Osteoblast (primary cell): Measurements from ENCODE around the gene MAP3K2. TPM values are rescaled to one million over a fixed set of nuclear protein-coding genes. Genes with fewer than 3 reads are reported as not detected.

ENCODE experiments used
- DNase-seq: peaks from one replicate; pipeline ENCODE4 v3.0.0; 2011; ENCODE audit warnings: low spot score, mixed read lengths; ENCODE audit not compliant: insufficient read length; ENCODE audit errors: missing footprints
- H2AFZ ChIP-seq: 2 replicates; pipeline ENCODE4 v1.6.0; 2011; ENCODE audit warnings: mild to moderate bottlenecking, low read length
- H3K27ac ChIP-seq: 2 replicates; pipeline ENCODE4 v1.5.1; 2011; ENCODE audit warnings: mild to moderate bottlenecking, low read depth, low read length, moderate library complexity
- H3K27me3 ChIP-seq: 2 replicates; pipeline ENCODE4 v1.6.0; 2012; ENCODE audit warnings: mild to moderate bottlenecking, control low read depth, inconsistent platforms, low read length, moderate library complexity; ENCODE audit not compliant: insufficient read depth
- H3K36me3 ChIP-seq: 2 replicates; pipeline ENCODE4 v1.5.1; 2011; ENCODE audit warnings: mild to moderate bottlenecking, low read length, control low read depth, moderate library complexity; ENCODE audit not compliant: insufficient read depth
- H3K4me1 ChIP-seq: 2 replicates; pipeline ENCODE4 v1.5.1; 2011; ENCODE audit warnings: mild to moderate bottlenecking, low read length, control low read depth, moderate library complexity; ENCODE audit not compliant: insufficient read depth
- H3K4me2 ChIP-seq: 2 replicates; pipeline ENCODE4 v1.6.0; 2011; ENCODE audit warnings: mild to moderate bottlenecking, low read length; ENCODE audit not compliant: insufficient read depth
- H3K4me3 ChIP-seq: fragments of 200-600 bp; sonication (generic); 3 replicates; pipeline ENCODE4 v1.5.1; 2012; ENCODE audit warnings: mild to moderate bottlenecking, low read length, inconsistent platforms; ENCODE audit not compliant: insufficient read depth
- H3K79me2 ChIP-seq: 2 replicates; pipeline ENCODE4 v1.6.0; 2012; ENCODE audit warnings: mild to moderate bottlenecking, low read length, control low read depth, inconsistent platforms; ENCODE audit not compliant: insufficient read depth
- H3K9me3 ChIP-seq: 2 replicates; pipeline ENCODE4 v1.5.1; 2011; ENCODE audit warnings: low read depth, low read length, control low read depth
- H4K20me1 ChIP-seq: 2 replicates; pipeline ENCODE4 v1.6.0; 2012; ENCODE audit warnings: mild to moderate bottlenecking, low read length, control low read depth; ENCODE audit not compliant: insufficient read depth
- CTCF ChIP-seq: IDR thresholded peaks from 2 replicates; pipeline ENCODE4 v1.5.1; 2011; ENCODE audit warnings: mild to moderate bottlenecking, low read depth, low read length, moderate library complexity; ENCODE audit errors: extremely low read depth
- total RNA-seq: library from RNA; depleted of rRNA; stranded (reverse); fragments of >200 nt; gene quantifications from 2 replicates; pipeline ENCODE4 v1.2.3, GENCODE V29; 2012

MAP3K2 gene
- total RNA-seq, 1 donor: 64.1 TPM

- peak; percentile 91 for DNase-seq
- Histone ChIP-seq H3K4me1 (peaks cover 7% of the 10 kb centered on the region), H3K4me2 (no peak overlapping the region), H3K27me3 (no peaks in the 10 kb centered on the region), H4K20me1 (peaks cover 62% of the 10 kb centered on the region), H3K4me3 (no peak overlapping the region), H2AFZ (no peak overlapping the region), H3K27ac (no peak overlapping the region), H3K9me3 (no peaks in the 10 kb centered on the region), H3K79me2 (peaks cover 94% of the 10 kb centered on the region), H3K36me3 (no peaks in the 10 kb centered on the region)
- TF ChIP-seq CTCF: no peak
Observed at GRCh38 chr2:127377262-127377661, 10.5 kb downstream of the MAP3K2 start.

- Histone ChIP-seq H3K4me2 (no peak overlapping the region), H3K36me3 (no peaks in the 10 kb centered on the region), H4K20me1 (peaks cover 61% of the 10 kb centered on the region), H3K4me3 (no peak overlapping the region), H3K9me3 (no peaks in the 10 kb centered on the region), H2AFZ (no peak overlapping the region), H3K79me2 (peaks cover 94% of the 10 kb centered on the region), H3K27ac (no peak overlapping the region), H3K27me3 (no peaks in the 10 kb centered on the region), H3K4me1 (peaks cover 10% of the 10 kb centered on the region)
- no peak for DNase-seq
- no peak for TF ChIP-seq CTCF
Observed at GRCh38 chr2:127376257-127376656, 11.5 kb downstream of the MAP3K2 start.

- Histone ChIP-seq H2AFZ (no peak overlapping the region), H3K4me1 (peaks cover 15% of the 10 kb centered on the region), H3K27me3 (no peaks in the 10 kb centered on the region), H4K20me1 (peaks cover 66% of the 10 kb centered on the region), H3K4me2 (no peak overlapping the region), H3K36me3 (peaks cover 5% of the 10 kb centered on the region), H3K79me2 (peaks cover 93% of the 10 kb centered on the region), H3K4me3 (no peak overlapping the region), H3K27ac (no peak overlapping the region), H3K9me3 (no peaks in the 10 kb centered on the region)
- TF ChIP-seq CTCF: no peak
- DNase-seq: no peak
Observed at GRCh38 chr2:127373362-127374083, 14.3 kb downstream of the MAP3K2 start.

- peak; percentile 7 for TF ChIP-seq CTCF
- peaks cover 93% of the 10 kb centered on the region for H3K79me2 ChIP-seq
- no peaks in the 10 kb centered on the region for H3K9me3 ChIP-seq
- H3K4me3 ChIP-seq: no peak overlapping the region
- H2AFZ ChIP-seq: no peak overlapping the region
- H3K27ac ChIP-seq: no peak overlapping the region
- peaks cover 71% of the 10 kb centered on the region for H4K20me1 ChIP-seq
- peak overlapping the region; percentile 36 for H3K4me2 ChIP-seq
- peaks cover 5% of the 10 kb centered on the region for H3K36me3 ChIP-seq
- H3K4me1 ChIP-seq: peaks cover 7% of the 10 kb centered on the region
- no peak for DNase-seq
- no peaks in the 10 kb centered on the region for H3K27me3 ChIP-seq
Observed at GRCh38 chr2:127371037-127371436, 16.7 kb downstream of the MAP3K2 start.
